Fibroblast of mammary gland (primary cell): ENCODE data around the gene CAPS.
A peak's percentile ranks its signal among the peaks of the same experiment; 100 is the strongest.

Experiments used
- DNase-seq: peaks from one replicate; pipeline ENCODE4 v3.0.0-alpha.2; 2010; ENCODE audit warnings: low read depth
- H3K4me3 ChIP-seq: 2 replicates; pipeline ENCODE4 v1.5.1; 2011; ENCODE audit warnings: low read depth, mild to moderate bottlenecking, low read length, moderate library complexity; ENCODE audit not compliant: control insufficient read depth
- CTCF ChIP-seq: conservative IDR thresholded peaks from 2 replicates; pipeline ENCODE4 v1.5.1; 2011; ENCODE audit warnings: low read depth, low read length, inconsistent platforms; ENCODE audit not compliant: control insufficient read depth, insufficient read depth

The CAPS gene

GRCh38 chr19:5889288-5889971 lies 24.6 kb upstream of the CAPS start:
- DNase-seq, result peak; percentile 33
- no peak for TF ChIP-seq CTCF
- H3K4me3 ChIP-seq, result no peak overlapping the region

DNA sequence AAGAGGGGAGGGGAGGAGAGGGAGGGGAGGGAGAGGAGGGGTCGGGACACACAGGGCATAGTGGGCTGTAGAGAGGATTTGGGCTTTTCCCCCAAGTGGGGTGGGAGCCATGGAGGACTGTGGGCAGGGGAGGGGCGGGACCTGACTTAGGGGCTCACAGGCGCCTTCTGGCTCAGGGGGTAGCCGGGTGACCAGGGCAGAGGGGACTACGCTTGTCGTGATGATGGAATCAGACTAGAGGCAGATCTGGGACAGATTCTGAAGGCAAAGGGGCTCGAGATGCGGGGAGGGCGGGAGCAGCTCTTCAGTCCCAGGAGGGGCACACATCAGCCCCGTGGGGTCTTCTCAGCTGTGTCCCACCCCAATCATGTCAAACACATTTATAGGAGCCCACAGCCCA lies 24.0 kb upstream of the CAPS start:
- DNase-seq, result no peak
- H3K4me3 ChIP-seq, result no peak overlapping the region
- no peak for TF ChIP-seq CTCF

- no peak for TF ChIP-seq CTCF
- no peak overlapping the region for H3K4me3 ChIP-seq
- DNase-seq, result no peak
Observed at GRCh38 chr19:5891572-5891937, 22.5 kb upstream of the CAPS start.

DNA sequence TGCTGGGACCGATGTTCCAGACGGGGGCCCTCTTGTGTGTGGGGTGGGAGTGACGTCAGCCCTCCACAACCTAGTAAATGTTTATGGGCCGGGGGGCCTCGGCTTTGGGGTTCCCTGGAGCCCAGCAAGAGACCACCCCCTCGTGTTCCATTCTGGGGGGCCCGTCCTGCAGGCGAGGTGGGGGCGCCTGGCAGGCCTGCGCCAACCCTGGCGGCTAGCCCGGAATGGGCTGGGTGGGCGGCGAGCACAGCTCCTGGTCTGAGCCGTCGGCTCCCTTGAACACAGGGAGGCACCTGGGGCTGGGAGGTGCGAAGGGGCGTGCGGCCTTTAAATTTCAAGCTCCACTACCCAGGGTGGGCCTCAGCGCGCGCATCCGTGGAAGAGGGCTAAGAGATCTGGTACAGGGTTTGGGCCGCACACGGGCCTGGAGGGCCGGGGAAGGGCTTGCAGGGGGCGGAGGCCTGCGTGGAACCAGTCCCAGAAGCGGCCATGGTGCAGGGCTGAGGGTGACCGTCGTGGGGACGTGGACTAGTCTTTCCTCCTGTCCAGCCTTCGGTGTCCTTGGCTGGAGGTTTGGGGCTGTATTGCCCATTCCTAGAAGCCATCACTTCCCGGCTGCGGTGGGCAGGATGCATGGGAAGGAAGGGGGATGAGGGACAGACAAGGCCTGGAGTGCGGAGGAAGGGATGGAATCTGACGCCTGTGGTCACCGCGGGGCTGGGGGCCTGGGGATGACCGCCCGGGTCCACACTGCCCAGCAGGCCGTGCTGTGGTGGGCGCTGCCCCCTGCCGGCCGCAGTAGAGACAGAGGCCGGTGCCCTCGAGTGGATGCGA lies 21.9 kb upstream of the CAPS start:
- peak; percentile 60 for TF ChIP-seq CTCF
- no peak overlapping the region for H3K4me3 ChIP-seq
- DNase-seq, result peak; percentile 35

- H3K4me3 ChIP-seq, result no peak overlapping the region
- no peak for TF ChIP-seq CTCF
- no peak for DNase-seq
Observed at GRCh38 chr19:5892772-5893275, 21.2 kb upstream of the CAPS start.

DNA sequence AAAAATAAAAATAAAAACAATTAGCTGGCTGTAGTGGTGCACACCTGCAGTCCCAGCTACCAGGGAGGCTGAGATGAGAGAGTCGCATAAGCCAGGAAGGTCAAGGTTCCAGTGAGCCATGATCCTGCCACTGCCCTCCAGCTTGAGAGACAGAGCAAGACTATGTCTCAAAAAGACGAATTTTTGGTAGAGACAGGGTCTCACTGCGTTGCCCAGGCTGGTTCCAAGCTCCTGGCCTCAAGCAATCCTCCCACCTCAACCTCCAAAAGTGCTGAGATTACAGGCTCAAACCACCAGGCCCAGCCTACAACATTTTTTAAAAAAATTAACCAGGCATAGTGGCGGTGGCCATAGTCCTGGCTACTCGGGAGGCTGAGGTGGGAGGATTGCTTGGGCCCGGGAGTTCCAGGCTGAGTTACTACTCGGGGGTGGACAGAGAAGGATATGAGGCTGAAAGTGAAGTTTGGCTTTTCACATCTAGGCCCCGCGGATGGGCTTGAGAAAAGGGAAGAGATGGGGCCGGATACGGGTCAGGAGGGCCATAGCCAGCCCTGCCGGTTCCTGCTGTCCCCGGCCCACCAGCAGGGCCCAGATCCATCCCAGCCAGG lies 20.7 kb upstream of the CAPS start:
- H3K4me3 ChIP-seq, result no peak overlapping the region
- no peak for DNase-seq

More for the DNA sequence above, 20.7 kb upstream of the CAPS start:
- TF ChIP-seq CTCF, result no peak
